Skin epidermis (tissue), 12 donors: ENCODE measurements around the gene EPC2.

Experiments
- H3K27ac ChIP-seq, 21 experiments: fragments of 200-600 bp; sonication (generic) in 11 of 21; one replicate each; pipeline ENCODE4 v1.5.0; 2020; ENCODE audit warnings: mild to moderate bottlenecking in 3 of 21, inconsistent platforms in 2 of 21, moderate library complexity in 2 of 21
- H3K4me3 ChIP-seq, 7 experiments: fragments of 200-600 bp; sonication (generic) in 2 of 7; one replicate each; pipeline ENCODE4 v1.5.0; 2020; ENCODE audit warnings: inconsistent platforms in 2 of 7, mild to moderate bottlenecking in 2 of 7, moderate library complexity in 1 of 7

Gene EPC2

GRCh38 chr2:148719941-148720436 lies 75.4 kb downstream of the EPC2 start:
- H3K27ac ChIP-seq, result peak overlapping the region in 3 of 21 experiments; percentile 5 to 33 (median 6)
- no peak overlapping the region for H3K4me3 ChIP-seq

- Histone ChIP-seq H3K4me3 (peak overlapping the region in 1 of 7 experiments; percentile 6), H3K27ac (peak overlapping the region in 3 of 21 experiments; percentile 5 to 33 (median 17))
These were observed 76.0 kb downstream of the EPC2 start for GRCh38 chr2:148720501-148721001.

GRCh38 chr2:148721520-148721931 lies 77.0 kb downstream of the EPC2 start:
- Histone ChIP-seq H3K4me3 (no peak overlapping the region), H3K27ac (peak overlapping the region in 1 of 21 experiments; percentile 33)

- no peak overlapping the region for H3K4me3 ChIP-seq
- no peak overlapping the region for H3K27ac ChIP-seq
These were observed 77.6 kb downstream of the EPC2 start for GRCh38 chr2:148721991-148722777.

GRCh38 chr2:148725564-148725963 lies 81.0 kb downstream of the EPC2 start:
- Histone ChIP-seq H3K4me3 (no peak overlapping the region), H3K27ac (no peak overlapping the region)

- no peak overlapping the region for H3K4me3 ChIP-seq
- no peak overlapping the region for H3K27ac ChIP-seq
These were observed 81.7 kb downstream of the EPC2 start for GRCh38 chr2:148726228-148726627.

GRCh38 chr2:148730085-148730484 lies 85.5 kb downstream of the EPC2 start:
- Histone ChIP-seq H3K4me3 (no peak overlapping the region), H3K27ac (no peak overlapping the region)

- Histone ChIP-seq H3K27ac (no peak overlapping the region), H3K4me3 (no peak overlapping the region)
These were observed 93.2 kb downstream of the EPC2 start for GRCh38 chr2:148737742-148738141.

- H3K4me3 ChIP-seq, result no peak overlapping the region
- H3K27ac ChIP-seq, result no peak overlapping the region
These were observed 95.0 kb downstream of the EPC2 start for GRCh38 chr2:148739454-148740105.

GRCh38 chr2:148742373-148742772 lies 97.8 kb downstream of the EPC2 start:
- Histone ChIP-seq H3K27ac (no peak overlapping the region), H3K4me3 (no peak overlapping the region)

- Histone ChIP-seq H3K27ac (no peak overlapping the region), H3K4me3 (no peak overlapping the region)
These were observed 100.8 kb downstream of the EPC2 start for GRCh38 chr2:148745151-148745851.

GRCh38 chr2:148746973-148747372 lies 102.4 kb downstream of the EPC2 start:
- Histone ChIP-seq H3K27ac (no peak overlapping the region), H3K4me3 (no peak overlapping the region)

GRCh38 chr2:148751907-148752306 lies 107.4 kb downstream of the EPC2 start:
- Histone ChIP-seq H3K27ac (no peak overlapping the region), H3K4me3 (no peak overlapping the region)

GRCh38 chr2:148752977-148753376 lies 108.4 kb downstream of the EPC2 start:
- Histone ChIP-seq H3K4me3 (no peak overlapping the region), H3K27ac (no peak overlapping the region)

GRCh38 chr2:148754864-148755263 lies 110.3 kb downstream of the EPC2 start:
- no peak overlapping the region for H3K27ac ChIP-seq
- H3K4me3 ChIP-seq, result no peak overlapping the region

GRCh38 chr2:148756292-148756975 lies 111.9 kb downstream of the EPC2 start:
- H3K4me3 ChIP-seq, result no peak overlapping the region
- no peak overlapping the region for H3K27ac ChIP-seq

GRCh38 chr2:148764815-148765214 lies 120.3 kb downstream of the EPC2 start:
- Histone ChIP-seq H3K4me3 (no peak overlapping the region), H3K27ac (no peak overlapping the region)

GRCh38 chr2:148770047-148770446 lies 125.5 kb downstream of the EPC2 start:
- Histone ChIP-seq H3K4me3 (no peak overlapping the region), H3K27ac (no peak overlapping the region)

GRCh38 chr2:148781544-148781943 lies 137.0 kb downstream of the EPC2 start:
- H3K4me3 ChIP-seq, result no peak overlapping the region
- H3K27ac ChIP-seq, result no peak overlapping the region

- no peak overlapping the region for H3K4me3 ChIP-seq
- H3K27ac ChIP-seq, result no peak overlapping the region
These were observed 144.5 kb downstream of the EPC2 start for GRCh38 chr2:148789059-148789458.
